Mucosa of descending colon (tissue), 3 donors: ENCODE measurements around the gene ANKRD10. TPM values are rescaled to one million over a fixed set of nuclear protein-coding genes. Genes with fewer than 3 reads are reported as not detected.

Source experiments
- ATAC-seq: fragments of 200-7000 bp; cut with Tn5 transposase; one replicate; pipeline ENCODE4 v1.9.1; 2020; ENCODE audit warnings: mild to moderate bottlenecking, moderate library complexity
- DNase-seq, 3 donors: peaks; one replicate each; pipeline ENCODE4 v3.0.0-alpha.2; 2020
- H3K36me3 ChIP-seq: fragments of 200-600 bp; one replicate; pipeline ENCODE4 v1.8.0; 2021; ENCODE audit warnings: low read depth, mild to moderate bottlenecking
- H3K4me1 ChIP-seq: fragments of 200-600 bp; one replicate; pipeline ENCODE4 v1.8.0; 2021; ENCODE audit warnings: low read depth, mild to moderate bottlenecking
- H3K4me3 ChIP-seq: fragments of 200-600 bp; one replicate; pipeline ENCODE4 v1.8.0; 2021; ENCODE audit warnings: mild to moderate bottlenecking
- H3K9me3 ChIP-seq: fragments of 200-600 bp; one replicate; pipeline ENCODE4 v1.8.0; 2021; ENCODE audit warnings: mild to moderate bottlenecking
- CTCF ChIP-seq: fragments of 200-600 bp; IDR thresholded peaks from one replicate; pipeline ENCODE4 v1.8.0; 2022; ENCODE audit warnings: antibody characterized with exemption, mild to moderate bottlenecking
- intact Hi-C, 2 donors: fragments of 100-400 bp; cut with DNase I in 1 of 2; cut with micrococcal nuclease in 1 of 2; formaldehyde crosslinking; loops; one replicate each; pipeline versions ENCODE4 v1.11.0 to v1.11.1; 2022; cut with DNase I, micrococcal nuclease
- total RNA-seq, 3 donors: library from RNA; stranded (reverse); fragmentation: NEBNext Ultra II Directional in 2 of 3; extraction: Animal tissue kit (Norgen Biotek cat#: 25700) in 2 of 3; gene quantifications; one replicate each; pipeline versions ENCODE4 v1.2.1 to v1.2.4, GENCODE V29; 2021 to 2023
- donor health status: DM: no; HTN: no; CAD: no; lungs with moderate emphysema.
- donor health status: DM: no; HTN: no; CAD: no.
- donor health status: DM: no; HTN: yes; CAD: no.

The ANKRD10 gene
- total RNA-seq, 3 donors from 2014 or later: 120 to 157 (median 155) TPM

GRCh38 chr13:110850840-110851239 is 64.0 kb downstream of the ANKRD10 start:
- no peaks in the 10 kb centered on the region for H3K36me3 ChIP-seq
- TF ChIP-seq CTCF: no peak
- H3K4me1 ChIP-seq: no peaks in the 10 kb centered on the region
- DNase-seq (no peak), ATAC-seq (no peak)
- no peaks in the 10 kb centered on the region for H3K9me3 ChIP-seq
- H3K4me3 ChIP-seq: no peak overlapping the region
- intact Hi-C loops: no loop called here

- no peaks in the 10 kb centered on the region for H3K4me1 ChIP-seq
- no peak for ATAC-seq
- intact Hi-C loops: no loop called here
- no peak overlapping the region for H3K4me3 ChIP-seq
- H3K9me3 ChIP-seq: no peaks in the 10 kb centered on the region
- H3K36me3 ChIP-seq: no peaks in the 10 kb centered on the region
- no peak for TF ChIP-seq CTCF
- no peak for DNase-seq
Observed at GRCh38 chr13:110850006-110850405, 64.9 kb downstream of the ANKRD10 start.

GRCh38 chr13:110845520-110845919 is 69.3 kb downstream of the ANKRD10 start:
- Histone ChIP-seq H3K4me1 (no peaks in the 10 kb centered on the region), H3K4me3 (no peak overlapping the region), H3K36me3 (no peaks in the 10 kb centered on the region), H3K9me3 (no peaks in the 10 kb centered on the region)
- TF ChIP-seq CTCF: no peak
- DNase-seq (no peak), ATAC-seq (no peak)
- intact Hi-C loops: no loop called here

GRCh38 chr13:110841846-110842245 is 73.0 kb downstream of the ANKRD10 start:
- Histone ChIP-seq H3K36me3 (no peaks in the 10 kb centered on the region), H3K4me1 (no peaks in the 10 kb centered on the region), H3K9me3 (no peaks in the 10 kb centered on the region), H3K4me3 (no peak overlapping the region)
- no peak for TF ChIP-seq CTCF
- no peak for ATAC-seq
- DNase-seq: no peak
- intact Hi-C loops: no loop called here

- Histone ChIP-seq H3K4me3 (no peak overlapping the region), H3K9me3 (no peaks in the 10 kb centered on the region), H3K4me1 (no peaks in the 10 kb centered on the region), H3K36me3 (no peaks in the 10 kb centered on the region)
- ATAC-seq (no peak), DNase-seq (no peak)
- intact Hi-C loops: no loop called here
- no peak for TF ChIP-seq CTCF
Observed at GRCh38 chr13:110841406-110841805, 73.5 kb downstream of the ANKRD10 start.

- Histone ChIP-seq H3K4me3 (no peak overlapping the region), H3K9me3 (no peaks in the 10 kb centered on the region), H3K36me3 (no peaks in the 10 kb centered on the region), H3K4me1 (no peaks in the 10 kb centered on the region)
- DNase-seq (no peak), ATAC-seq (no peak)
- intact Hi-C loops: no loop called here
- no peak for TF ChIP-seq CTCF
Observed at GRCh38 chr13:110838867-110839538, 75.9 kb downstream of the ANKRD10 start.
